Vagina (tissue), 2 donors: ENCODE results near the gene IL16.

Experiments
- CTCF ChIP-seq, 3 experiments: fragments of 450-650 bp in 2 of 3; fragments of 200-600 bp in 1 of 3; sonication (generic) in 1 of 3; IDR thresholded peaks; one replicate each; pipeline ENCODE4 v1.5.1; 2017 to 2019; ENCODE audit warnings: antibody characterized with exemption in 3 of 3, mild to moderate bottlenecking in 2 of 3, moderate library complexity in 2 of 3
- POLR2A ChIP-seq, 2 donors: fragments of 450-650 bp; IDR thresholded peaks; one replicate each; pipeline ENCODE4 v1.6.1; 2017; ENCODE audit warnings: antibody characterized with exemption in 2 of 2, mild to moderate bottlenecking in 2 of 2, moderate library complexity in 2 of 2

GRCh38 chr15:81268340-81268739, 71.7 kb downstream of the IL16 start:
- no peak for TF ChIP-seq CTCF (IDR thresholded peaks at IDR 0.05)
- TF ChIP-seq POLR2A (IDR thresholded peaks at IDR 0.05), result no peak
